GM11168 (cell line): ENCODE data around the gene IL32.

ENCODE experiments used
- in situ Hi-C: fragments of 300-500 bp; cut with MboI; formaldehyde crosslinking; loops from one replicate; pipeline ENCODE4 v1.12.0; 2022; ENCODE audit warnings: low sequenced_read_pairs; ENCODE audit not compliant: unreplicated experiment

The IL32 gene

DNA sequence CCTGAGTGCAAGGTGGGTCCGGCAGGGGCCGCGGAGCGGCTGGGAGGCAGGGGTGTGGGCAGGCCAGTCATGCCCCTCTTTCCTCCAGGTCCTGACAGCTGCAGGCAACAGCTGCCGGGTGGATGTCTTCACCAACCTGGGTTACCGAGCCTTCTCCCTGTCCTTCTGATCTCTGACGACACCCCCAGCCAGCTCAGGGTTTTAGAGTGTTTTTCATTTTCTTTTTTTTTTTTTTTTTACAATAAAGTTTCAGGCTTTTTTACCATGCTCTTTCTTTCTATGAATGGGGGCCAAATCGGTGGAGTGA is 38.0 kb upstream of the IL32 start:
- in situ Hi-C loops, result no loop called here

DNA sequence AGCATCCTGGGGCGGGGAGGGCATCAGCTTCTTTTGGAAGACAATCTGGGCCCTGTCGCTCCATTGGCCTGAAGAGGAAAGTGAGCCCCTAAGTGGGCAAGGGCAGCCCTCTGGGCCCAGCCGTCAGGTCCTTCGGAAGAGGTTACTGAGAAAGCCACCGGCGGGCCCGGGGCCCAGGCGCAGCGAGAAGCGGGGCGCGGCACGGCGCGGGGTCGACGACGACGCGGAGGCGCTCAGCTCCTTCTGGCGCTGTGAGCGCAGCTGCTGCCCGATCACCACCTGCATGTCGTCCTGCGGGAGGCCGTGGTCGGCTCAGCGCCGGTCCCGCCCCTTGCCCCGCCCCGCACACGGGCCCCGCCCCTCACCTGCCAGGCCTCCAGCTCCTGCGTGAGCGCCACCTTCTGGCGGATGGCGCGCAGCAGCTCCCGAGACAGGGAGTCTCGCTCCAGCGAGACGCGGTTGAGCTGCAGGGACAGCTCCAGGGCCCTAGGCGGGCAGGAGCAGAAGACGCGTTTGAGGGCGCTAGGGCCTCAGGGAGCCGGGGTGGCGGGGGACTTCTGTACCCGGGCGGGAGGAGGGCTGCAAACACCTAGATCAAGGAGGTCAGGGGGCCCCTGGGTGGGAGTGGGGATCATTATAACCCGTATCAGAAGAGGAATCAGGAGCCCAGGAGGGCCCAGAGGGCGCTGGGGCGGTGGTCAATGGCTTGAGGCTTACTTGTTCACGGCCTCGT is 37.3 kb upstream of the IL32 start:
- in situ Hi-C loops, result no loop called here

DNA sequence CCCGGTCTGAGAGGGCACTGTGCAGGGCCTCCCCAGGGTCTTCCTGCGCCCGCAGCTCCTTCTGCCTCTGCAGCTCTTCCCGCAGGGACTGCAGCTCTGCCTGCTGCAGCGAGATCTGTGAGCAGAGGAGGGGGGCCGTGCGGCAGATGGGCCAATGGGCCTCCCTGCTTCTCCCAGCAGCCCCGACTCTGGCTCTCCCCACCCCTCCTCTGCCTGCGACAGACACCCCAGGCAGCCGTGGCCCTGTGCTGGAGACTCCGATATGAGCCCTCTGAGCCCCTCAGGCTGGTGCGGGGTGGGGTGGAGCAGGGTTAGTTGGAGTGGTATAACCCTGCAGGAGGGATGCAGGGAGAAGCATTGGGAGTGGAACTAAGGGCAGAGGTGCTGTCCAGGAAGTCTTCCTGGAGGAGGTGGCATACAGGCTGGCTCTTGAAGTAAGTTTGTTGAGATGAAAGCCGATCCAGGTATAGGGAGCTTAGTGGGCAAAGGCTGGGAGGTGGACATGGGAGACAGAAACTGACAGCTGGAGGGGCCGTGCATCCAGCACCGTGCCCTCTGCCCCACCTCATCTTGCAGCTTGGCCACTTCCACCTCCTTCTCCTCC is 36.6 kb upstream of the IL32 start:
- in situ Hi-C loops, result no loop called here

- in situ Hi-C loops, result no loop called here
Measured at GRCh38 chr16:3029491-3030221, 35.8 kb upstream of the IL32 start.

GRCh38 chr16:3030222-3031212 is 34.9 kb upstream of the IL32 start:
- in situ Hi-C loops, result no loop called here

- in situ Hi-C loops, result no loop called here
Measured at GRCh38 chr16:3032624-3033023, 32.8 kb upstream of the IL32 start.

- in situ Hi-C loops, result no loop called here
Measured at GRCh38 chr16:3035289-3035971, 30.0 kb upstream of the IL32 start.

- in situ Hi-C loops, result no loop called here
Measured at GRCh38 chr16:3035972-3036725, 29.3 kb upstream of the IL32 start.

- in situ Hi-C loops, result no loop called here
Measured at GRCh38 chr16:3036726-3037315, 28.6 kb upstream of the IL32 start, which contains the start of gene BICDL2. Gene BICDL2, minus strand, starts transcription at chr16:3036944. Its CDS starts 1,448 bp downstream, at chr16:3035496.

DNA sequence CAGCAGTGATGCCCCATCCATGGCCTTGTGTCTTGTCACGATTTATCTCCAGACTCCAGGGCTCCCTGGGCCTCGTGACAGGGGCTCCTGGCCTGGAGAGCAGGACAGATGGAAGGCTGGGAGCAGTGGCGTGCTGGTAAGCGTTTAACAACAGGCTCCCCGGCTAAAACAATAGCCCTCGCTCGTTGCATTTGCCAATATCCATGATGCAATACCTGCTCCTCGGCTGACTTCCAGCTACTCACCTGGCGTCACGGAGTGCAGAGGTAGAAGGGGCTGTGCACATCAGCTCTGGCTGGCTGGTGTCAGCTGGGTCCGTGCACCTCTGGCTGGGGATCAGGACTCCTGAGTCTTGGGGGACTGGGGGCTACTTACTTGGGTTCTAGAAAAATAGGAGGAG is 27.2 kb upstream of the IL32 start:
- in situ Hi-C loops, result no loop called here

DNA sequence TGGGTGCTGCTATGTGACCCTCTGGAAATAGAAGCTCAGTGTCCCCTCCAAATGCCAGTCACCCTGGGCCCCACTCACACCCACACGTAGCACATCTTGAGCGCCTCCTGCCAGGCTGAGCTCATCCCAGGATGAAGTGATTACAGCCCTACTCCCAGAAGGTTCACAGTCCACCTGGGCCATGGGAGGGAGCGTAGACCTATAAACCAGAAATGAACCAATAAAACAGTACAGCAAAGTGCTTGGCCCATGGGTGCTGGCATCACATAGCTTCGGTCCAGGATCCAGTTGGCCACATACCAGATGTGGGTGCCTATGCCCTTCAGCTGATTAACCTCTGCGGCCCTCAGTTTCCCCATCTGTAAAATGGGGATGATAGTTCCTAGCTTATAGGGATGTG is 26.5 kb upstream of the IL32 start:
- in situ Hi-C loops, result no loop called here

DNA sequence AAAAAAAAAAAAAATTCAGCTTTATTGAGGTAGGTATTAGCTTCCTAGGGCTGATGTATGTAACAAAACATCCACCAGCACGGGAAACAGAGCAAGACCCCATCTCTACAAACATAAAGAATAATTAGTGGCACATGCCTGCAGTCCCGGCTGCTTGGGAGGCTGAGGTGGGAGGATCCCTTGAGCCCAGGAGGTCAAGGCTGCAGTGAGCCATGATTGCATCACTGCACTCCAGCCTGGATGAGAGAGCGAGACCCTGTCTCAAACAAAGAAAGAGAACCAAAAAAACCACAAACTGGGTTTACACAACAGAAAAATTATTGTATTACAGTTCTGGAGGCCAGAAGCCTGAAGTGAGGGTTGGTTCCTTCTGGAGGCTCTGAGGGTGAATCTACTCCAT is 23.1 kb upstream of the IL32 start:
- in situ Hi-C loops, result no loop called here

DNA sequence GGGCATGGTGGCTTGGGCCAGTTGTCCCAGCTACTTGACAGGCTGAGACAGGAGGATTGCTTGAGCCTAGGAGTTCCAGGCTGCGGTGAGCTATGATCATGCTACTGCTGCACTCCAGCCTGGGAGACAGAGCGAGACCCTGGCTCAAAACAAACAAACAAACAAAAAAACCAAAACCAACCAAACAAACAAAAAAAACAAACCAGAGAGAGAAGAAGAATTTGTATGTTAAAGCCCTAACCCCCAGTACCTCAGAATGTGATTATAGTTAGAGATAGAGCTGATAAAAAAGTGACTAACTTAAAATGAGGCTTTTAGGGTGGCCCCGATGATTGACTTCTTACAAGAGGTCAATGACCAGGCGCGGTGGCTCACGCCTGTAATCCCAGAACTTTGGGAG is 20.7 kb upstream of the IL32 start:
- in situ Hi-C loops, result no loop called here

GRCh38 chr16:3045758-3046640 is 19.4 kb upstream of the IL32 start, which contains the start of gene MMP25:
Gene MMP25, plus strand, starts transcription at chr16:3046561. Its CDS starts 357 bp downstream, at chr16:3046918.
- in situ Hi-C loops, result no loop called here

DNA sequence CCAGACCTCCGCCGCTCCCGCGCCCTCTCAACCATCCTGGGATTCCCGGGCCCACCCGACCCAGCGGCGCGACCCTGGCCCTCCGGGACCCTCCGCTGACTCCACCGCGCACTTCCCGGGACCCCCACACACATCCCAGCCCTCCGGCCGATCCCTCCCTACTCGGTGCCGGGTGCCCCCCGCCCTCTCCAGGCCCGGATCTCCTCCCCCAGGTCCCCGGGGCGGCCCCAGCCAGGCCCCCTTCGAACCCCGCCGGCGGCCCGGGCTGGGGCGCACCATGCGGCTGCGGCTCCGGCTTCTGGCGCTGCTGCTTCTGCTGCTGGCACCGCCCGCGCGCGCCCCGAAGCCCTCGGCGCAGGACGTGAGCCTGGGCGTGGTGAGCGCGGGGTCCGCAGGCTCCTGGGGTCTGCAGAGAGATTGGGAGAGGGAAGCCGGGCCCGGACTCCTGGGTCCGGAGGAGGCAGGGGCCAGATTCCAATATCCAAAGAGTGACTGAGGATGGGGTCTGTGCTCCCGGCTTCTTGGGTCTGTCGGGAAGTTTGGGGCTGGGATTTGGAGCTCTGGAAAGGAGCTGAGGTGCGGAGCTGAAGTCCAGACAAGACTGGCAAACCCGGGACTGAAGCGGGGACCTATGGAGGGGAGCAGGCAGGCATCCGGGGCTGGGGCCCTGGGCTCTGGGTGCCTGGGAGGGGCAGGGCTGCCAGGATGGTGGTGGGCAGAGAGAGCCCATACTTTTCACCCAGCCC is 18.6 kb upstream of the IL32 start:
- in situ Hi-C loops, result no loop called here

DNA sequence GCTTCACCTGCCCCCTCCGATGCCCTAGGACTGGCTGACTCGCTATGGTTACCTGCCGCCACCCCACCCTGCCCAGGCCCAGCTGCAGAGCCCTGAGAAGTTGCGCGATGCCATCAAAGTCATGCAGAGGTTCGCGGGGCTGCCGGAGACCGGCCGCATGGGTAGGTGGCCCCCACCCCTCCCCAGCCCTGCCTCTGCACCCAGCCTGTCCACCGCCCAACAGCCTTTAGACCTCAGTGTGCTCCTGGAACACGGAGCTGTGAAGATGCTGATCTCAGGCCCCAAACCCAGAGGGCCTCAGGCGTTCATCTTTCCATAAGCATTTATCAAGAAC is 18.1 kb upstream of the IL32 start:
- in situ Hi-C loops, result no loop called here

DNA sequence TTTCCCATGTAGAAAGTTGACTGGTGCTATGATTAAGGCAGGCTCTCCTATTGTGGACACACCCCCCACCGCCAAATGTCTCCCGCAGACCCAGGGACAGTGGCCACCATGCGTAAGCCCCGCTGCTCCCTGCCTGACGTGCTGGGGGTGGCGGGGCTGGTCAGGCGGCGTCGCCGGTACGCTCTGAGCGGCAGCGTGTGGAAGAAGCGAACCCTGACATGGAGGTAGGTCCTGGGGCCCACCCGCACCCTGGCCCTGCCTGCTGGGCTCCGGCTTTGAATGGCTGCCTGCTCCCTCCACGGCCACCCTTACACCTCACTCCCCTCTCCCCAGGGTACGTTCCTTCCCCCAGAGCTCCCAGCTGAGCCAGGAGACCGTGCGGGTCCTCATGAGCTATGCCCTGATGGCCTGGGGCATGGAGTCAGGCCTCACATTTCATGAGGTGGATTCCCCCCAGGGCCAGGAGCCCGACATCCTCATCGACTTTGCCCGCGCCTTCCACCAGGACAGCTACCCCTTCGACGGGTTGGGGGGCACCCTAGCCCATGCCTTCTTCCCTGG is 15.4 kb upstream of the IL32 start:
- in situ Hi-C loops, result no loop called here
